Endodermal cell (in vitro differentiated cells): ENCODE results near the gene SGMS1. TPM values are rescaled to one million over a fixed set of nuclear protein-coding genes. Genes with fewer than 3 reads are reported as not detected.
A peak's percentile ranks its signal among the peaks of the same experiment; 100 is the strongest.

Experiments used
- DNase-seq: peaks from one replicate; pipeline ENCODE4 v3.0.0-alpha.2; 2017
- H3K27ac ChIP-seq: 2 replicates; pipeline ENCODE4 v1.5.1; 2013; ENCODE audit warnings: mild to moderate bottlenecking, low read depth, low read length, moderate library complexity
- H3K27me3 ChIP-seq: 2 replicates; pipeline ENCODE4 v1.6.1; 2013; ENCODE audit warnings: mild to moderate bottlenecking, low read length, moderate library complexity; ENCODE audit not compliant: insufficient read depth, control insufficient read depth, poor library complexity, severe bottlenecking
- H3K36me3 ChIP-seq: 2 replicates; pipeline ENCODE4 v1.7.0; 2013; ENCODE audit warnings: mild to moderate bottlenecking, low read length, moderate library complexity; ENCODE audit not compliant: control insufficient read depth, insufficient read depth
- H3K4me1 ChIP-seq: one replicate; pipeline ENCODE4 v1.7.0; 2013; ENCODE audit warnings: low read length; ENCODE audit not compliant: control insufficient read depth, insufficient read depth
- H3K4me3 ChIP-seq: 2 replicates; pipeline ENCODE4 v1.5.1; 2013; ENCODE audit warnings: mild to moderate bottlenecking, low read length, moderate library complexity
- H3K9ac ChIP-seq: 2 replicates; pipeline ENCODE4 v1.6.1; 2013; ENCODE audit warnings: mild to moderate bottlenecking, low read length, moderate library complexity; ENCODE audit not compliant: poor library complexity, severe bottlenecking; ENCODE audit errors: extremely low read depth
- H3K9me3 ChIP-seq: 2 replicates; pipeline ENCODE4 v1.6.1; 2013; ENCODE audit warnings: mild to moderate bottlenecking, low read length, moderate library complexity; ENCODE audit not compliant: control insufficient read depth
- H3K27ac Mint-ChIP-seq: 2 replicates; pipeline ENCODE4 v1.8.0; 2020; ENCODE audit warnings: mixed read lengths
- H3K27me3 Mint-ChIP-seq: 2 replicates; pipeline ENCODE4 v1.8.0; 2021; ENCODE audit warnings: mild to moderate bottlenecking, mixed read lengths; ENCODE audit not compliant: insufficient read depth
- H3K36me3 Mint-ChIP-seq: 2 replicates; pipeline ENCODE4 v1.8.0; 2020; ENCODE audit warnings: low read depth, mixed read lengths
- H3K4me1 Mint-ChIP-seq: 2 replicates; pipeline ENCODE4 v1.8.0; 2020; ENCODE audit warnings: mixed read lengths
- H3K4me3 Mint-ChIP-seq: 2 replicates; pipeline ENCODE4 v1.8.0; 2020; ENCODE audit warnings: mild to moderate bottlenecking, moderate library complexity, mixed read lengths
- H3K9me3 Mint-ChIP-seq: 2 replicates; pipeline ENCODE4 v1.8.0; 2020; ENCODE audit warnings: mild to moderate bottlenecking, mixed read lengths
- WGBS, 2 experiments: methylation state at CpG; one replicate each; pipeline versions ENCODE4 v1.1.5 to v1.1.7; 2013; ENCODE audit warnings: missing lambda C conversion rate in 2 of 2, mixed read lengths in 1 of 2; ENCODE audit not compliant: insufficient coverage in 1 of 2, insufficient read length in 1 of 2; 5-methylcytosine and 5-hydroxymethylcytosine counted together
- total RNA-seq, 2 donors: library from RNA; stranded (reverse); fragmentation: NEBNext Ultra II Directional in 1 of 2; extraction: Animal tissue kit (Norgen Biotek cat#: 25700) in 1 of 2; gene quantifications; 2 replicates in 1 of 2; 3 replicates in 1 of 2; pipeline ENCODE4 v1.2.1, GENCODE V29; 2021
- TF ChIP-seq, protein P1 (sequence below): fragments of 200-600 bp; sonication (generic); conservative IDR thresholded peaks from 2 replicates; pipeline ENCODE4 v1.5.0; 2021; ENCODE audit warnings: antibody characterized with exemption, mild to moderate bottlenecking

Gene SGMS1
- total RNA-seq, 2 donors from 2014 or later, result 12.0 to 14.3 TPM

DNA sequence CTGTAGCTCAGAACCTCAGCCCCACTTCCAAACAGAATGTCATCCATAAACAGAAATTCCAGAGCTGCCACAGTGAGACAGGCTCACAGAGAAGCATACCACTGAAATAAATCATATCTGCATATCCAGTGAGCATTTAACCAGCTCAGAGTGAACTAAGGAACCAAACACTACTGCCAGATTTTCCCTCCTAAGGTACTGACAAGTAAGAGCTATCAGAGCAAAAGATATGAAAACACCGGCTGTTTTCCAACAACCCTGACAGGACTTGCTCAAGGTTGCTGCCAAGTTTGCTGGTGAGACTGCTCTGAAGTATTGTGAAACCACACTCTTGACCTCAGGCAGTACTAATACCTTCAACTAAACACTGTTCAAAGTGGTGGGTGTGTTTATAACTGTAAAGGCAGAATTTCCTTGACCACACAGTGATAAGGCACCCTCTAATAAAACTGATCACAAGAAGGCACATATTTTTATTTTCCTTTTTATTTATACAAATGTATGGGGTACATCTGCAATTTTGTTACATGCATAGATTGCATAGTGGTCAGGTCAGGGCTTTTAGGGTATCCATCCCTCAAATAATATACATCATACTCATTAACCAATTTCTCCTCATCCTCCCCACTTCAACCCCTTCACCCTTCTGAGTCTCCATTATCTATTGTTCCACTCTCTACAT lies 18.3 kb downstream of the SGMS1 start:
- Histone ChIP-seq H3K27me3 (no peaks in the 10 kb centered on the region), H3K27ac (no peak overlapping the region), H3K36me3 (no peaks in the 10 kb centered on the region), H3K9ac (no peak overlapping the region), H3K4me3 (no peak overlapping the region), H3K9me3 (no peaks in the 10 kb centered on the region), H3K4me1 (peaks cover 18% of the 10 kb centered on the region)
- WGBS, 2 experiments, result 95 to 100% methylated on average over 1 of the region's 1 CpG
- Mint-ChIP-seq H3K4me1 (peaks cover 29% of the 10 kb centered on the region), H3K9me3 (no peaks in the 10 kb centered on the region), H3K4me3 (no peak overlapping the region), H3K27ac (peak overlapping the region; percentile 59), H3K27me3 (no peaks in the 10 kb centered on the region), H3K36me3 (no peaks in the 10 kb centered on the region)
- TF ChIP-seq, protein P1, sequence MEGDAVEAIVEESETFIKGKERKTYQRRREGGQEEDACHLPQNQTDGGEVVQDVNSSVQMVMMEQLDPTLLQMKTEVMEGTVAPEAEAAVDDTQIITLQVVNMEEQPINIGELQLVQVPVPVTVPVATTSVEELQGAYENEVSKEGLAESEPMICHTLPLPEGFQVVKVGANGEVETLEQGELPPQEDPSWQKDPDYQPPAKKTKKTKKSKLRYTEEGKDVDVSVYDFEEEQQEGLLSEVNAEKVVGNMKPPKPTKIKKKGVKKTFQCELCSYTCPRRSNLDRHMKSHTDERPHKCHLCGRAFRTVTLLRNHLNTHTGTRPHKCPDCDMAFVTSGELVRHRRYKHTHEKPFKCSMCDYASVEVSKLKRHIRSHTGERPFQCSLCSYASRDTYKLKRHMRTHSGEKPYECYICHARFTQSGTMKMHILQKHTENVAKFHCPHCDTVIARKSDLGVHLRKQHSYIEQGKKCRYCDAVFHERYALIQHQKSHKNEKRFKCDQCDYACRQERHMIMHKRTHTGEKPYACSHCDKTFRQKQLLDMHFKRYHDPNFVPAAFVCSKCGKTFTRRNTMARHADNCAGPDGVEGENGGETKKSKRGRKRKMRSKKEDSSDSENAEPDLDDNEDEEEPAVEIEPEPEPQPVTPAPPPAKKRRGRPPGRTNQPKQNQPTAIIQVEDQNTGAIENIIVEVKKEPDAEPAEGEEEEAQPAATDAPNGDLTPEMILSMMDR, result no peak
- no peak for DNase-seq

DNA sequence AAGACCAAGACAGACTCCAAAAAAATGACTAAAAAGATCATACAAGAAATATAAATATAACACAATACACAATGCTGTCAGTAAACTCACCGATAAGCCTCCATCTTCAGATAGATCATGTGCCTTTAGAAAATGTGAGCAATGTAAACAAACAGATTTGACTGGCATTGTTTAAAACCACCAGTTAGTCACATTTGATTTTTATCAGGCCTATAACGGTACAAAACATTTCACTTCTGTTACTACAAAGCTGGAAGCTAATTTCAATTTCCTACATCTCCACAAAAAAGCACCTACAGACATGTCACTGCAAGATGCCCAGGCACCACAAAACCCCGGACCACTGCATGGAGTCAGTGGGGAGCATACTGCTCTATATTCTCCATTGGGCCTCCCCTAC lies 18.9 kb downstream of the SGMS1 start:
- Mint-ChIP-seq H3K4me1 (peaks cover 29% of the 10 kb centered on the region), H3K4me3 (no peak overlapping the region), H3K36me3 (no peaks in the 10 kb centered on the region), H3K27ac (peak overlapping the region; percentile 59), H3K27me3 (no peaks in the 10 kb centered on the region), H3K9me3 (no peaks in the 10 kb centered on the region)
- Histone ChIP-seq H3K27me3 (no peaks in the 10 kb centered on the region), H3K4me1 (peaks cover 18% of the 10 kb centered on the region), H3K9ac (no peak overlapping the region), H3K4me3 (no peak overlapping the region), H3K9me3 (no peaks in the 10 kb centered on the region), H3K27ac (no peak overlapping the region), H3K36me3 (no peaks in the 10 kb centered on the region)
- 77 to 92% methylated on average over 2 to 3 of the region's 3 CpGs for WGBS, 2 experiments
- DNase-seq, result no peak
- TF ChIP-seq, protein P1, result no peak

DNA sequence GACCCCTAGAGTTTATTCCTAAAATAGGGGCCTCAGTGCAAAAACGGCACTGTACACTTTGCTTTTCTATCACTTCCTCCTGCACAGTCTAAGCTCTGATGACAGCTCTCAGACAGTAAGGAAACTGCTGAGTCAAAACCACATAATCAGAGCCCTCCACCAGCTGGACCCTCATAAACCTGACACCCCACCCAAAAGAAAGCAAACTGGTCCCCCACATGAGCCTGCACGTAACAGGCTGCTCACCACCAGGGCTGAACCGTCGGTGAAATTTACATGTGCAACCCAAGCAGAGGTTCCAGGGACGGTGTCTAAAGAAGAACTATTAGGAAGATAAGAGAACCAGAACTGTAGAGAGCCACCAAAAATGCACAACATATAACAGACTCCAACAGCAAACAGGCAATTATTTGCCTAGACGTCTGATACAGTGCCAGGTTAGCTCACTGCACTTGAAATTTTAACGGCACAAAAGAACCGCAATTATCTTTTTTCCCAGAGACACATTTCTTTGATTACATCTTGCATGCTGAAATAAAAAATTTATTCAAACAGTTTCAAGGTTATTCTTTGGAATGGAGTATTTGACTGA lies 19.6 kb downstream of the SGMS1 start:
- peaks cover 29% of the 10 kb centered on the region for H3K4me1 Mint-ChIP-seq
- no peak overlapping the region for H3K27ac ChIP-seq

More for the DNA sequence above, 19.6 kb downstream of the SGMS1 start:
- Histone ChIP-seq H3K9ac (no peak overlapping the region), H3K4me3 (no peak overlapping the region), H3K9me3 (no peaks in the 10 kb centered on the region), H3K27me3 (no peaks in the 10 kb centered on the region), H3K4me1 (peaks cover 18% of the 10 kb centered on the region), H3K36me3 (no peaks in the 10 kb centered on the region)
- Mint-ChIP-seq H3K9me3 (no peaks in the 10 kb centered on the region), H3K27me3 (no peaks in the 10 kb centered on the region), H3K4me3 (no peak overlapping the region), H3K27ac (peak overlapping the region; percentile 12), H3K36me3 (no peaks in the 10 kb centered on the region)
- TF ChIP-seq, protein P1, result no peak
- no peak for DNase-seq
- WGBS, 2 experiments, result 97 to 98% methylated on average over 6 to 8 of the region's 8 CpGs
